Heart right ventricle (tissue), 16 donors: ENCODE measurements around the gene SOCS4. TPM values are rescaled to one million over a fixed set of nuclear protein-coding genes. Genes with fewer than 3 reads are reported as not detected.

Experiments
- ATAC-seq, 8 donors: fragments of 200-7000 bp; cut with Tn5 transposase; one replicate each; pipeline ENCODE4 v1.9.1; 2020; ENCODE audit warnings: mild to moderate bottlenecking in 8 of 8, moderate library complexity in 8 of 8, moderate number of reproducible peaks in 1 of 8
- DNase-seq, 2 donors: peaks; one replicate each; pipeline ENCODE4 v3.0.0-alpha.2; 2020
- H3K27ac ChIP-seq, 10 donors: fragments of 200-600 bp; sonication (generic) in 2 of 10; one replicate each; pipeline versions ENCODE4 v1.5.0 to v1.8.0; 2020 to 2022; ENCODE audit warnings: mild to moderate bottlenecking in 3 of 10
- H3K27me3 ChIP-seq, 7 donors: fragments of 200-600 bp; one replicate each; pipeline ENCODE4 v1.8.0; 2021 to 2022; ENCODE audit warnings: mild to moderate bottlenecking in 2 of 7
- H3K36me3 ChIP-seq, 9 donors: fragments of 200-600 bp; sonication (generic) in 1 of 9; one replicate each; pipeline versions ENCODE4 v1.5.0 to v1.8.0; 2020 to 2022; ENCODE audit warnings: mild to moderate bottlenecking in 2 of 9
- H3K4me1 ChIP-seq, 9 donors: fragments of 200-600 bp; sonication (generic) in 1 of 9; one replicate each; pipeline versions ENCODE4 v1.5.0 to v1.8.0; 2020 to 2022; ENCODE audit warnings: mild to moderate bottlenecking in 4 of 9
- H3K4me3 ChIP-seq, 10 donors: fragments of 200-600 bp; sonication (generic) in 2 of 10; one replicate each; pipeline versions ENCODE4 v1.5.0 to v1.8.0; 2020 to 2022; ENCODE audit warnings: mild to moderate bottlenecking in 7 of 10, moderate library complexity in 2 of 10
- H3K9me3 ChIP-seq, 11 donors: fragments of 200-600 bp in 10 of 11; sonication (generic) in 2 of 11; one replicate each; pipeline versions ENCODE4 v1.5.0 to v1.8.0; 2013 to 2022; ENCODE audit warnings: mild to moderate bottlenecking in 2 of 11, control low read depth in 1 of 11, moderate library complexity in 1 of 11
- WGBS, 2 donors: extraction: QIAGEN DNeasy Blood & Tissue Kit; methylation state at CpG; one replicate each; pipeline ENCODE4 v1.1.7; 2013; ENCODE audit warnings: inconsistent platforms in 1 of 2; 5-methylcytosine and 5-hydroxymethylcytosine counted together
- intact Hi-C, 10 donors: fragments of 100-400 bp; cut with DNase I; formaldehyde crosslinking; loops; one replicate each; pipeline versions ENCODE4 v1.11.1 to v1.14.2; 2022
- polyA plus RNA-seq, 2 donors: library from polyadenylated mRNA; stranded (reverse); fragments of 200-250 nt; gene quantifications; one replicate each; pipeline ENCODE4 v1.2.3, GENCODE V29; 2013
- total RNA-seq, 10 donors: library from RNA; stranded (reverse); fragmentation: NEBNext Ultra II Directional in 3 of 10; extraction: Animal tissue kit (Norgen Biotek cat#: 25700) in 3 of 10; gene quantifications; one replicate each; pipeline versions ENCODE4 v1.2.1 to v1.2.4, GENCODE V29; 2021 to 2023
- TF ChIP-seq, protein P1 (sequence below), 9 donors: fragments of 200-600 bp; sonication (generic) in 2 of 9; IDR thresholded peaks; one replicate each; pipeline versions ENCODE4 v1.5.0 to v1.8.0; 2021 to 2022; ENCODE audit warnings: antibody characterized with exemption in 9 of 9, mild to moderate bottlenecking in 5 of 9, moderate library complexity in 1 of 9
- donor health status: Arrhythmogenic right ventricular cardiomyopathy.
- donor health status: ischemic (EF 13 %, LVEDD 7.1; RV severe dilation, severe dysfunction).
- donor health status: healthy with polysubstance abuse.
- donor health status: DM: no; HTN: yes; CAD: no.
- donor health status: DM: no; HTN: no; CAD: no.
- donor health status: ischemic (EF 25% LVEDD 6.9; RV normal size, moderate dysfunction).
- donor health status: ischemic (EF 25% LVEDD 5.7; RV mildly dilated, moderate dysfunction).
- donor health status: healthy.
- donor health status: DM: yes; HTN: yes; CAD: no.
- donor health status: Ischemic cardiomyopathy.
- donor health status: ischemic (EF 35%, LVEDD 5.7; RV mildly dilated, moderate dysfunction).
- donor health status: nonischemic (EF 11% LVEDD 7.7; RV severe dilation, severe dysfunction).
- donor health status: DM: yes; HTN: yes; CAD: no.
- donor health status: PGD.
- donor health status: ischemic (EF 29% LVEDD 5.4; RV normal size, mild dysfunction).
- donor health status: nonischemic (EF 23%, LVEDD 6.1; RV moderate dilation, normal function).

Gene SOCS4
- total and polyA plus RNA-seq, 12 donors: 4.7 to 24.2 (median 16.0) TPM

DNA sequence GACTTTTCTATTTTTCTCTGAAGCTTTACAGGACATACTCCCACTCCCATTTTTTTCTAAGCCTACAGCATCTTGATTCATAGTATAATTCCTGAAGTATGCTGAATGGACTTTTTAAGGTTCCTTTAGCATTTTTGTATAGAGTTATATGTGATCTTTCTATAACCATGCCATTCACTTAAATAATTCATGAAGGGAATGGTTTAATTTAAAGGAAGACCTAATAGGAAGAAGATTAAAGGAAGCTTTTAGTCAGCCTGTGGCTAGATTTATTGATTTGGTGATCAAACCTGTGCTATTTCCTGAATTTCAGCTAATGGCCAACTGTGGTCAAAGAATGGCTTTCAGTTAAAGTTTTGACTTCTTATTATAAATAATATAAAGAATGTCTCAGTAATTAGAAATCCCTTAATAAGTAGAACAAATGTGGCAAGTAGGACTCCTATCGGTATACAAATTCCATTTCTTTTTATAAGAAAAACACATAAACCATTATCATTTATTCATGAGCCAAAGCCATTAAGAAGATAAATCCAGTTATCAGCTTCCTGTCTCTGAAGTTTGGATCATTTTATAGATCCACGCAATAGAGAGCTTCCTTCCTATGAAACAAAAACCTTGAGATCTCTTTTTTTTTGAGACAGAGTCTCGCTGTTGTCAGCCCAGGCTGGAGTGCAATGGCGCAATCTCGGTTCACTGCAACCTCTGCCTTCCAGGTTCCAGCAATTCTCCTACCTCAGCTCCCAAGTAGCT, 20.4 kb downstream of the SOCS4 start:
- Histone ChIP-seq H3K27me3 (no peaks in the 10 kb centered on the region), H3K27ac (no peak overlapping the region), H3K36me3 (peaks cover 0 to 30% (median 13%) of the 10 kb centered on the region in 9 donors), H3K9me3 (no peaks in the 10 kb centered on the region), H3K4me3 (no peak overlapping the region), H3K4me1 (peaks cover 0 to 10% (median 8%) of the 10 kb centered on the region in 9 donors)
- ATAC-seq: no peak
- 92 to 93% methylated on average over 5 of the region's 5 CpGs for WGBS, 2 donors
- no peak for DNase-seq
- TF ChIP-seq, protein P1, sequence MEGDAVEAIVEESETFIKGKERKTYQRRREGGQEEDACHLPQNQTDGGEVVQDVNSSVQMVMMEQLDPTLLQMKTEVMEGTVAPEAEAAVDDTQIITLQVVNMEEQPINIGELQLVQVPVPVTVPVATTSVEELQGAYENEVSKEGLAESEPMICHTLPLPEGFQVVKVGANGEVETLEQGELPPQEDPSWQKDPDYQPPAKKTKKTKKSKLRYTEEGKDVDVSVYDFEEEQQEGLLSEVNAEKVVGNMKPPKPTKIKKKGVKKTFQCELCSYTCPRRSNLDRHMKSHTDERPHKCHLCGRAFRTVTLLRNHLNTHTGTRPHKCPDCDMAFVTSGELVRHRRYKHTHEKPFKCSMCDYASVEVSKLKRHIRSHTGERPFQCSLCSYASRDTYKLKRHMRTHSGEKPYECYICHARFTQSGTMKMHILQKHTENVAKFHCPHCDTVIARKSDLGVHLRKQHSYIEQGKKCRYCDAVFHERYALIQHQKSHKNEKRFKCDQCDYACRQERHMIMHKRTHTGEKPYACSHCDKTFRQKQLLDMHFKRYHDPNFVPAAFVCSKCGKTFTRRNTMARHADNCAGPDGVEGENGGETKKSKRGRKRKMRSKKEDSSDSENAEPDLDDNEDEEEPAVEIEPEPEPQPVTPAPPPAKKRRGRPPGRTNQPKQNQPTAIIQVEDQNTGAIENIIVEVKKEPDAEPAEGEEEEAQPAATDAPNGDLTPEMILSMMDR (IDR thresholded peaks at IDR 0.05): no peak
- intact Hi-C loops: loop anchor here in 1 of 10 donors (2.0 kb wide), 1 partner anchor 17 kb away; no protein-coding TSS in a partner anchor

DNA sequence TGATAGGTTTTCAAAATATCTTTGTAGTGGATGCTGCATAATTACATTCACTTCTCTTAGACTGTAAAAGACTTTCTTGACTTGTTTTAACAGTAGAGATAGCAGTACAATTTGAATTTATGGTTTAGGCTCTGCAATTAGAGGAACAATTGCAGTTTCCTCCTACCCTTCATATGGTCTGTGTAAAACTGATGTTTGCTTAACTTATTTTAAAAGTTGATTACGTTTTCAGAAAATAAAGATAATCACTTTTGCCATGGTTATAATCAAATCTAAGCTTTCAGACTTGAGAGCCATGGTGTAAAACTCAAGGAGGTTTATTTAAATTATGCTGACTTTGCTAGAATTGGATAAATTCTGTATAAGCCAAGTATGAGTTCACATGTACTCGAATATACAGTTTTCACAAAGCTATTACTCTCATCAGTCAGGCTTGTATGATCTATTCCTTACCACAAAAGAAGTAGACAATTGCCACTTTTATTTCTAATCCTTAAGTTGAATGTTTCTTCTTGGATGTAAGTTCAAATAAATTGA, 21.9 kb downstream of the SOCS4 start:
- 90 to 96% methylated on average over 2 of the region's 2 CpGs for WGBS, 2 donors
- H3K27ac ChIP-seq: no peak overlapping the region
- H3K36me3 ChIP-seq: peaks cover 0 to 24% (median 4%) of the 10 kb centered on the region in 9 donors
- H3K4me1 ChIP-seq: peaks cover 0 to 25% (median 21%) of the 10 kb centered on the region in 9 donors
- no peak overlapping the region for H3K4me3 ChIP-seq
- DNase-seq: no peak
- no peaks in the 10 kb centered on the region for H3K9me3 ChIP-seq
- H3K27me3 ChIP-seq: no peaks in the 10 kb centered on the region
- no peak for ATAC-seq
- intact Hi-C loops: loop anchor here in 1 of 10 donors (2.0 kb wide), 1 partner anchor 18 kb away; no protein-coding TSS in a partner anchor
- TF ChIP-seq, protein P1 (IDR thresholded peaks at IDR 0.05): no peak

DNA sequence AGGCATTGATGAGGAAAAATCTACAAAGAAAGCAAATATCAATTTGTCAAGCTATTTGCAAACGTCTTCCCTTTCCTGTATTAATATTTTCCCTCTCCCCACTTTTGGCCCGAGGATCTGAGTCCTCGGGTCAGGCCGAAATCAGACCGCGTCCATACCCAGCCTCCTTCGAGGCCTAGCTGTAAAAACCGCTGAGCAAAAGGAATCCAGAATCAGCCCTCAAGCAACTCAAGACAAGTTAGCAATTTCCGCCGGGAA, 24.1 kb downstream of the SOCS4 start:
- TF ChIP-seq, protein P1 (IDR thresholded peaks at IDR 0.05): no peak
- intact Hi-C loops: loop anchor here in 1 of 10 donors (5.0 kb wide), 1 partner anchor 81 kb away; no protein-coding TSS in a partner anchor
- H3K27ac ChIP-seq: peak overlapping the region; percentile 99 to 100 (median 100)
- peaks cover 0 to 25% (median 0%) of the 10 kb centered on the region in 9 donors for H3K36me3 ChIP-seq
- H3K4me3 ChIP-seq: peak overlapping the region in 9 of 10 donors; percentile 83 to 100 (median 95)
- 0% methylated on average over 10 of the region's 10 CpGs for WGBS, 2 donors
- ATAC-seq (no peak), DNase-seq (no peak)
- no peaks in the 10 kb centered on the region for H3K27me3 ChIP-seq
- H3K4me1 ChIP-seq: peaks cover 0 to 46% (median 39%) of the 10 kb centered on the region in 9 donors
- no peaks in the 10 kb centered on the region for H3K9me3 ChIP-seq

DNA sequence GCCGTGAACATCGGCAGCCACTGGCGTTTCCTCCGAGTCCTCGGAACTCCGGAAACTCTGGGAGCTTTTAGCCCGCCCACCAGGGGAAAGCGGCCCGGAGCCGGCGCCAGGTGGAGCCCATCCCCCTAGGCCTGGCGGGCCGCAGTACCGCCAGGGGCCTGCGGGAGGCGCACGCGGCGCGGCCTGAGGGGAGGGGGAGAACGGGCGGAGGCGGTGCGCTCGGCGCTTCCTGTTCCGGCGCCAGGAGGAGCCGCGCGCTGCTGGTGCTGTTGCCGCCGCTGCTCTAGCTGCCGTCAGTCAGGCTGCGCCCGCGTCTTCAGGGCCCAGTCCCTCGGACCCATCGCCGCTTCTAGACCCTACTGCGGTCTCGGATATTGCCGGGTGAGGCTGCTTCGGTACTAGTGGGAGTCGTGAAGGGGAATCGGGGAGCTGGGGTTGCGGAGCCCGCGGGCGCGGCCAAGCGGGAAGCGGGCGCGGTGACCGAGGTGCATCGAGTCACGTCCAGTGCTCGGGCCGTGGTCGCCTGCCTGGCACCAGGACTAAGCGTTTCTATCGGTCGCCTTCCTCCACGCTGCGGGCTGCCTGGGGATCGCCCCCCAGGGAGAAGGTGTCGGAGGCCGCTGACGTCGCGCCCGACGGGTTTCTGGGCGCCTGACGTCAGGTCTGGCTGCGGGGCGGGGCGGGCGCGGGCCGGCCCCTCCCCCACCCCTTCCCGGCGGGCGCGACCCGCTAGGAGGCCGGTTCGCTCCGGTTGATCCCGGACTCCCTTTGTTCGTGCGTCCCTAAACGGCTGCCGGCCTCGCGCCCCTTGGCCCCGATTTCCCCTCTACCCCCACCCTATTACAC, 24.6 kb downstream of the SOCS4 start, which contains the start of gene MAPK1IP1L:
MAPK1IP1L (plus strand) TSS at position 225 of the 846 bp plus-strand sequence. CDS start 10,037 bp downstream, outside the sequence.
- Histone ChIP-seq H3K9me3 (no peaks in the 10 kb centered on the region), H3K27ac (peak within 1 kb of the TSS; percentile 99 to 100 (median 100)), H3K36me3 (peaks cover 0 to 25% (median 0%) of the 10 kb centered on the region in 9 donors), H3K4me1 (peaks cover 0 to 47% (median 41%) of the 10 kb centered on the region in 9 donors), H3K4me3 (peak within 1 kb of the TSS; percentile 83 to 100 (median 94)), H3K27me3 (no peaks in the 10 kb centered on the region)
- TF ChIP-seq, protein P1 (IDR thresholded peaks at IDR 0.05): peak; percentile 99 to 100 (median 100)
- peak; percentile 96 to 99 (median 98) for ATAC-seq
- peak; percentile 92 to 94 for DNase-seq
- 0% methylated on average over 84 to 98 of the region's 98 CpGs for WGBS, 2 donors
- intact Hi-C loops: loop anchor here in 1 of 10 donors (5.0 kb wide), 1 partner anchor 81 kb away; no protein-coding TSS in a partner anchor
